Fibroblast of villous mesenchyme (primary cell): ENCODE measurements around the gene BICRAL. TPM values are rescaled to one million over a fixed set of nuclear protein-coding genes. Genes with fewer than 3 reads are reported as not detected.

ENCODE experiments used
- DNase-seq: peaks from one replicate; pipeline ENCODE4 v3.0.0-alpha.2; 2010; ENCODE audit warnings: low read depth
- H3K4me3 ChIP-seq: 2 replicates; pipeline ENCODE4 v1.5.1; 2011; ENCODE audit warnings: low read depth, mild to moderate bottlenecking, low read length
- CTCF ChIP-seq: IDR thresholded peaks from 2 replicates; pipeline ENCODE4 v1.5.1; 2012; ENCODE audit warnings: low read depth, mild to moderate bottlenecking, low read length; ENCODE audit not compliant: insufficient read depth
- total RNA-seq: library from RNA; depleted of rRNA; stranded (reverse); fragments of >200 nt; gene quantifications from 2 replicates; pipeline ENCODE4 v1.2.3, GENCODE V29; 2012

The BICRAL gene
- total RNA-seq, 1 donor = 5.6 TPM

- no peak for TF ChIP-seq CTCF
Observed at GRCh38 chr6:42756722-42757121, 25.1 kb upstream of the BICRAL start.

GRCh38 chr6:42758756-42759430, 23.0 kb upstream of the BICRAL start:
- DNase-seq = no peak
- H3K4me3 ChIP-seq = no peak overlapping the region
- TF ChIP-seq CTCF = no peak

More at GRCh38 chr6:42756722-42757121, 25.1 kb upstream of the BICRAL start:
- H3K4me3 ChIP-seq = no peak overlapping the region
- DNase-seq = no peak

- no peak overlapping the region for H3K4me3 ChIP-seq
- no peak for DNase-seq
- TF ChIP-seq CTCF = no peak
Observed at GRCh38 chr6:42761287-42762067, 20.4 kb upstream of the BICRAL start.

GRCh38 chr6:42762426-42762859, 19.4 kb upstream of the BICRAL start:
- no peak for TF ChIP-seq CTCF
- no peak overlapping the region for H3K4me3 ChIP-seq

GRCh38 chr6:42762950-42763349, 18.9 kb upstream of the BICRAL start:
- no peak overlapping the region for H3K4me3 ChIP-seq
- TF ChIP-seq CTCF = no peak
- no peak for DNase-seq

More at GRCh38 chr6:42762426-42762859, 19.4 kb upstream of the BICRAL start:
- no peak for DNase-seq

GRCh38 chr6:42764911-42765648, 16.8 kb upstream of the BICRAL start:
- TF ChIP-seq CTCF = no peak
- DNase-seq = no peak

More at GRCh38 chr6:42764911-42765648, 16.8 kb upstream of the BICRAL start:
- no peak overlapping the region for H3K4me3 ChIP-seq
